GM23338 (cell line): ENCODE results near the gene MARCKSL1. TPM values are rescaled to one million over a fixed set of nuclear protein-coding genes. Genes with fewer than 3 reads are reported as not detected.
A peak's percentile ranks its signal among the peaks of the same experiment; 100 is the strongest.

Source experiments
- ATAC-seq: fragments of 200-7000 bp; cut with Tn5 transposase; 3 replicates; pipeline ENCODE4 v1.9.1; 2020
- DNase-seq: peaks from one replicate; pipeline ENCODE4 v3.0.0-alpha.2; 2015; ENCODE audit warnings: low spot score
- H2AFZ ChIP-seq: fragments of 200-600 bp; sonication (generic); 2 replicates; pipeline ENCODE4 v1.8.0; 2016; ENCODE audit warnings: antibody characterized with exemption, mild to moderate bottlenecking, moderate library complexity
- H3F3A ChIP-seq: fragments of 200-600 bp; sonication (generic); replicated peaks from 2 replicates; pipeline ENCODE4 v1.8.0; 2017; ENCODE audit warnings: antibody characterized with exemption, mixed run types, low read depth
- H3K27ac ChIP-seq: fragments of 200-600 bp; sonication (generic); 2 replicates; pipeline ENCODE4 v1.6.1; 2016; ENCODE audit warnings: low read depth
- H3K27me3 ChIP-seq: fragments of 200-600 bp; sonication (generic); 2 replicates; pipeline ENCODE4 v1.8.0; 2016; ENCODE audit warnings: mild to moderate bottlenecking, mixed run types, moderate library complexity; ENCODE audit not compliant: insufficient read depth
- H3K36me3 ChIP-seq: fragments of 200-600 bp; sonication (generic); 2 replicates; pipeline ENCODE4 v1.8.0; 2016; ENCODE audit warnings: mild to moderate bottlenecking; ENCODE audit not compliant: insufficient read depth
- H3K4me1 ChIP-seq: fragments of 200-600 bp; sonication (generic); 2 replicates; pipeline ENCODE4 v1.8.0; 2016; ENCODE audit warnings: mild to moderate bottlenecking, moderate library complexity; ENCODE audit not compliant: insufficient read depth
- H3K4me2 ChIP-seq: fragments of 200-600 bp; sonication (generic); 2 replicates; pipeline ENCODE4 v1.7.1; 2017; ENCODE audit warnings: mixed run types
- H3K4me3 ChIP-seq: fragments of 200-600 bp; sonication (generic); 2 replicates; pipeline ENCODE4 v1.6.1; 2016; ENCODE audit warnings: mixed run types
- H3K79me2 ChIP-seq: fragments of 200-600 bp; sonication (generic); replicated peaks from 2 replicates; pipeline ENCODE4 v1.8.0; 2017; ENCODE audit warnings: mild to moderate bottlenecking; ENCODE audit not compliant: insufficient read depth
- H3K9me2 ChIP-seq: fragments of 200-600 bp; sonication (generic); 2 replicates; pipeline ENCODE4 v1.8.0; 2017; ENCODE audit not compliant: insufficient read depth
- H4K20me1 ChIP-seq: fragments of 200-600 bp; sonication (generic); replicated peaks from 2 replicates; pipeline ENCODE4 v1.8.0; 2017; ENCODE audit warnings: mild to moderate bottlenecking; ENCODE audit not compliant: insufficient read depth
- H3K27ac Mint-ChIP-seq: 2 replicates; pipeline ENCODE4 v1.8.0; 2020; ENCODE audit warnings: inconsistent platforms, mild to moderate bottlenecking, moderate library complexity, mixed read lengths
- H3K27me3 Mint-ChIP-seq: 3 replicates; pipeline ENCODE4 v1.8.0; 2022; ENCODE audit warnings: low read depth, mild to moderate bottlenecking, moderate library complexity, mixed read lengths, inconsistent platforms; ENCODE audit not compliant: insufficient read depth, poor library complexity
- H3K36me3 Mint-ChIP-seq: 3 replicates; pipeline ENCODE4 v1.8.0; 2021; ENCODE audit warnings: low read depth, mild to moderate bottlenecking, inconsistent platforms, moderate library complexity, mixed read lengths
- H3K4me1 Mint-ChIP-seq: 3 replicates; pipeline ENCODE4 v1.8.0; 2020; ENCODE audit warnings: mild to moderate bottlenecking, inconsistent platforms, mixed read lengths
- H3K4me3 Mint-ChIP-seq: 3 replicates; pipeline ENCODE4 v1.8.0; 2021; ENCODE audit warnings: moderate library complexity, mild to moderate bottlenecking, inconsistent platforms, mixed read lengths
- H3K9me3 Mint-ChIP-seq: 3 replicates; pipeline ENCODE4 v1.8.0; 2020; ENCODE audit warnings: moderate library complexity, mild to moderate bottlenecking, inconsistent platforms, mixed read lengths
- CREB1 ChIP-seq: fragments of 250-450 bp; sonication (Bioruptor Pico); IDR thresholded peaks from 2 replicates; pipeline ENCODE4 v1.5.0; 2020; ENCODE audit warnings: low read depth, mild to moderate bottlenecking, moderate library complexity
- CTCF ChIP-seq, 2 experiments: fragments of 200-600 bp in 1 of 2; sonication (generic) in 1 of 2; conservative IDR thresholded peaks; 2 replicates each; pipeline versions ENCODE4 v1.5.1 to v1.6.1; 2016 to 2017; ENCODE audit warnings: antibody characterized with exemption in 2 of 2, low read depth in 2 of 2, mild to moderate bottlenecking in 2 of 2, moderate library complexity in 1 of 2
- ETS1 ChIP-seq: IDR thresholded peaks from 2 replicates; pipeline ENCODE4 v1.6.1; 2016; ENCODE audit warnings: antibody characterized with exemption
- EZH2 ChIP-seq: fragments of 200-600 bp; sonication (generic); IDR thresholded peaks from one replicate; pipeline ENCODE4 v1.8.0; 2017; ENCODE audit warnings: antibody characterized with exemption, mild to moderate bottlenecking, low read depth; ENCODE audit not compliant: unreplicated experiment
- EZH2phosphoT487 ChIP-seq: fragments of 200-600 bp; sonication (generic); IDR thresholded peaks from one replicate; pipeline ENCODE4 v1.8.1; 2018; ENCODE audit warnings: antibody characterized with exemption; ENCODE audit not compliant: unreplicated experiment
- JUNB ChIP-seq: IDR thresholded peaks from one replicate; pipeline ENCODE4 v1.6.1; 2016; ENCODE audit warnings: antibody characterized with exemption; ENCODE audit not compliant: unreplicated experiment
- NANOG ChIP-seq: IDR thresholded peaks from 2 replicates; pipeline ENCODE4 v1.6.1; 2016; ENCODE audit warnings: antibody characterized with exemption, borderline replicate concordance
- POLR2AphosphoS5 ChIP-seq: IDR thresholded peaks from 2 replicates; pipeline ENCODE4 v1.6.1; 2016; ENCODE audit warnings: antibody characterized with exemption, low read depth
- REST ChIP-seq: IDR thresholded peaks from one replicate; pipeline ENCODE4 v1.6.1; 2018; ENCODE audit warnings: antibody characterized with exemption; ENCODE audit not compliant: unreplicated experiment
- STAT1 ChIP-seq: IDR thresholded peaks from one replicate; pipeline ENCODE4 v1.6.1; 2016; ENCODE audit warnings: antibody characterized with exemption; ENCODE audit not compliant: unreplicated experiment
- ZNF331 ChIP-seq: fragments of 250-450 bp; sonication (Bioruptor Pico); IDR thresholded peaks from 2 replicates; pipeline ENCODE4 v1.5.0; 2020; ENCODE audit warnings: low read depth, mild to moderate bottlenecking, moderate library complexity
- ZNF462 ChIP-seq: fragments of 250-450 bp; sonication (Bioruptor Pico); IDR thresholded peaks from 2 replicates; pipeline ENCODE4 v1.5.0; 2020; ENCODE audit warnings: mild to moderate bottlenecking, moderate library complexity
- polyA plus RNA-seq: library from polyadenylated mRNA; unstranded; fragments of >200 nt; fragmentation: Nextera tagmentation; extraction: Ambion mirVana; gene quantifications from 2 replicates; pipeline ENCODE4 v1.2.1, GENCODE V29; 2016
- total RNA-seq: library from RNA; depleted of rRNA; stranded (reverse); fragments of >200 nt; shearing (Covaris generic); gene quantifications from 2 replicates; pipeline ENCODE4 v1.2.3, GENCODE V29; 2014

The MARCKSL1 gene
- total and polyA plus RNA-seq, 2 experiments from 2014 or later: 329 to 553 TPM

- TF ChIP-seq CTCF (conservative IDR thresholded peaks at IDR 0.05; ENCODE audit: low read depth in 2 of 2) (no peak), ETS1 (no peak)
Measured at GRCh38 chr1:32336591-32336932, 529 bp upstream of the MARCKSL1 start (continued).

- DNase-seq (no peak), ATAC-seq (no peak; the same call in 2 of the 3 replicates)
- peaks cover 7% of the 10 kb centered on the region; the same call in 1 of the 2 replicates for H3K27me3 ChIP-seq
- Mint-ChIP-seq H3K4me1 (peaks cover 49% of the 10 kb centered on the region), H3K27ac (no peak overlapping the region), H3K9me3 (peaks cover 5% of the 10 kb centered on the region; the same call in 2 of the 3 replicates), H3K27me3 (peaks cover 42% of the 10 kb centered on the region), H3K36me3 (peaks cover 47% of the 10 kb centered on the region), H3K4me3 (peak overlapping the region; percentile 96; the same call in 2 of the 3 replicates)
- no peaks in the 10 kb centered on the region for H3K9me2 ChIP-seq
- H3K27ac ChIP-seq: peak overlapping the region; percentile 81; the same call in 1 of the 2 replicates
- H3K79me2 ChIP-seq: peaks cover 18% of the 10 kb centered on the region
- no peak overlapping the region for H2AFZ ChIP-seq
- peaks cover 34% of the 10 kb centered on the region for H3K4me1 ChIP-seq
- H3K4me3 ChIP-seq: peak overlapping the region; percentile 95
- H4K20me1 ChIP-seq: peaks cover 32% of the 10 kb centered on the region
- H3K36me3 ChIP-seq: no peaks in the 10 kb centered on the region; the same call in none of the 2 replicates
- peaks cover 32% of the 10 kb centered on the region for H3F3A ChIP-seq
- peak overlapping the region; percentile 98 for H3K4me2 ChIP-seq
- TF ChIP-seq ZNF331 (CRISPR knock-in tag): no peak
- TF ChIP-seq POLR2AphosphoS5: no peak
- no peak for TF ChIP-seq NANOG
- TF ChIP-seq REST: no peak
- no peak for TF ChIP-seq ZNF462 (CRISPR knock-in tag)
- TF ChIP-seq JUNB: no peak
- TF ChIP-seq STAT1: no peak
- no peak for TF ChIP-seq EZH2phosphoT487
- no peak for TF ChIP-seq EZH2
- no peak for TF ChIP-seq CREB1 (CRISPR knock-in tag)
- TF ChIP-seq ETS1: no peak
Measured at GRCh38 chr1:32335535-32335789, 571 bp downstream of the MARCKSL1 start.
